ENCODE data around the gene EBF3.

- no peak for TF ChIP-seq CTCF (IDR thresholded peaks at IDR 0.05)
- TF ChIP-seq, protein P1, sequence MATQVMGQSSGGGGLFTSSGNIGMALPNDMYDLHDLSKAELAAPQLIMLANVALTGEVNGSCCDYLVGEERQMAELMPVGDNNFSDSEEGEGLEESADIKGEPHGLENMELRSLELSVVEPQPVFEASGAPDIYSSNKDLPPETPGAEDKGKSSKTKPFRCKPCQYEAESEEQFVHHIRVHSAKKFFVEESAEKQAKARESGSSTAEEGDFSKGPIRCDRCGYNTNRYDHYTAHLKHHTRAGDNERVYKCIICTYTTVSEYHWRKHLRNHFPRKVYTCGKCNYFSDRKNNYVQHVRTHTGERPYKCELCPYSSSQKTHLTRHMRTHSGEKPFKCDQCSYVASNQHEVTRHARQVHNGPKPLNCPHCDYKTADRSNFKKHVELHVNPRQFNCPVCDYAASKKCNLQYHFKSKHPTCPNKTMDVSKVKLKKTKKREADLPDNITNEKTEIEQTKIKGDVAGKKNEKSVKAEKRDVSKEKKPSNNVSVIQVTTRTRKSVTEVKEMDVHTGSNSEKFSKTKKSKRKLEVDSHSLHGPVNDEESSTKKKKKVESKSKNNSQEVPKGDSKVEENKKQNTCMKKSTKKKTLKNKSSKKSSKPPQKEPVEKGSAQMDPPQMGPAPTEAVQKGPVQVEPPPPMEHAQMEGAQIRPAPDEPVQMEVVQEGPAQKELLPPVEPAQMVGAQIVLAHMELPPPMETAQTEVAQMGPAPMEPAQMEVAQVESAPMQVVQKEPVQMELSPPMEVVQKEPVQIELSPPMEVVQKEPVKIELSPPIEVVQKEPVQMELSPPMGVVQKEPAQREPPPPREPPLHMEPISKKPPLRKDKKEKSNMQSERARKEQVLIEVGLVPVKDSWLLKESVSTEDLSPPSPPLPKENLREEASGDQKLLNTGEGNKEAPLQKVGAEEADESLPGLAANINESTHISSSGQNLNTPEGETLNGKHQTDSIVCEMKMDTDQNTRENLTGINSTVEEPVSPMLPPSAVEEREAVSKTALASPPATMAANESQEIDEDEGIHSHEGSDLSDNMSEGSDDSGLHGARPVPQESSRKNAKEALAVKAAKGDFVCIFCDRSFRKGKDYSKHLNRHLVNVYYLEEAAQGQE (IDR thresholded peaks at IDR 0.05; ENCODE audit: insufficient read depth in 1 of 2, low read depth in 2 of 2, low read length in 1 of 2), result no peak
Observed at GRCh38 chr10:129911451-129912165, 52.5 kb downstream of the EBF3 start.
